Hepatocyte (in vitro differentiated cells): ENCODE data around the gene SDHA.
"Not testable (repeated sequence)": the region's sequence is repeated elsewhere in the genome, so short reads cannot be mapped to it uniquely, and the experiment has no call there.

Experiments
- EZH2 ChIP-seq: fragments of 200-600 bp; sonication (generic); IDR thresholded peaks from 2 replicates; pipeline ENCODE4 v1.6.1; 2016; ENCODE audit warnings: antibody characterized with exemption, mild to moderate bottlenecking, borderline replicate concordance
- TF ChIP-seq, protein P1 (sequence below): fragments of 200-600 bp; sonication (generic); IDR thresholded peaks from 2 replicates; pipeline ENCODE4 v1.5.1; 2016; ENCODE audit warnings: antibody characterized with exemption, mild to moderate bottlenecking; ENCODE audit not compliant: poor library complexity

DNA sequence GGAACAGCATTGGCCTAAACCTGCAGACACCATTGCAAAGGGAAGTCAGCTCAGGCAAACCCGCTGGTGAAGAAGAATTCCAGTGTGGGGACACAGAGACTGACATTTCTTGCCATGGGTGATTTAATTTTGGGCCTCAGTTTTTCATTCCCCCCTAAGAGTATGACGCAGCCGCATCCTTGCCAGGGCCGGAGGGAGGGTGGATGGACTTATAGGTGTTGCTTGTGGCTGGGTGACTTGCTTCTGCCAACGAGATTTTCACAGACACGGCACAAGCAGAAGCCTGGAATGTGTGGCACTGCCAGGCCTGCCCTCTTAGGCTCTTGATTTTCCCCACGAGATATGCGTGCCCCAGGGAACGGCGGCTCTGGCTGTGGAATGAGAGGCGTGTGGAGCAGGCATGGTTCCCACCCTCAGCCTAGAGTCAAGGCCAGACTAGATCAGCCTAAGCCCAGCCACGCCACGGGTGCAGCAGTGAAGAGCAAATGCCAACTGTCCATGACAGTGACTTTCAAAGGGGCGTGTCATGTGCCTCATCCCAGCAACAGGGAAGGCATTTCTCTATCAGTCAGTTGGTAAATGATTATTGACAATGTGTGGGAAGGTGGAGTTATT, 61.0 kb downstream of the SDHA start:
- TF ChIP-seq EZH2 = not testable (repeated sequence)
- TF ChIP-seq, protein P1, sequence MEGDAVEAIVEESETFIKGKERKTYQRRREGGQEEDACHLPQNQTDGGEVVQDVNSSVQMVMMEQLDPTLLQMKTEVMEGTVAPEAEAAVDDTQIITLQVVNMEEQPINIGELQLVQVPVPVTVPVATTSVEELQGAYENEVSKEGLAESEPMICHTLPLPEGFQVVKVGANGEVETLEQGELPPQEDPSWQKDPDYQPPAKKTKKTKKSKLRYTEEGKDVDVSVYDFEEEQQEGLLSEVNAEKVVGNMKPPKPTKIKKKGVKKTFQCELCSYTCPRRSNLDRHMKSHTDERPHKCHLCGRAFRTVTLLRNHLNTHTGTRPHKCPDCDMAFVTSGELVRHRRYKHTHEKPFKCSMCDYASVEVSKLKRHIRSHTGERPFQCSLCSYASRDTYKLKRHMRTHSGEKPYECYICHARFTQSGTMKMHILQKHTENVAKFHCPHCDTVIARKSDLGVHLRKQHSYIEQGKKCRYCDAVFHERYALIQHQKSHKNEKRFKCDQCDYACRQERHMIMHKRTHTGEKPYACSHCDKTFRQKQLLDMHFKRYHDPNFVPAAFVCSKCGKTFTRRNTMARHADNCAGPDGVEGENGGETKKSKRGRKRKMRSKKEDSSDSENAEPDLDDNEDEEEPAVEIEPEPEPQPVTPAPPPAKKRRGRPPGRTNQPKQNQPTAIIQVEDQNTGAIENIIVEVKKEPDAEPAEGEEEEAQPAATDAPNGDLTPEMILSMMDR = not testable (repeated sequence)
